ENCODE data around the gene MACROD2.

GRCh38 chr20:16063881-16064280, 2068.6 kb downstream of the MACROD2 start:
- TF ChIP-seq CTCF (IDR thresholded peaks at IDR 0.05) (no peak), POLR2A (IDR thresholded peaks at IDR 0.05) (no peak)

Measured in uterus (tissue), 2 donors.